Testis (tissue), 2 donors: Measurements from ENCODE around the gene GPI.

ENCODE experiments used
- POLR2A ChIP-seq: fragments of 450-650 bp; IDR thresholded peaks from one replicate; pipeline ENCODE4 v1.6.1; 2017; ENCODE audit warnings: antibody characterized with exemption, mild to moderate bottlenecking, moderate library complexity
- TF ChIP-seq, protein P1 (sequence below), 3 experiments: fragments of 450-650 bp in 2 of 3; fragments of 200-600 bp in 1 of 3; sonication (generic) in 1 of 3; IDR thresholded peaks; one replicate each; pipeline ENCODE4 v1.5.1; 2016 to 2019; ENCODE audit warnings: antibody characterized with exemption in 3 of 3, mild to moderate bottlenecking in 2 of 3, moderate library complexity in 1 of 3

DNA sequence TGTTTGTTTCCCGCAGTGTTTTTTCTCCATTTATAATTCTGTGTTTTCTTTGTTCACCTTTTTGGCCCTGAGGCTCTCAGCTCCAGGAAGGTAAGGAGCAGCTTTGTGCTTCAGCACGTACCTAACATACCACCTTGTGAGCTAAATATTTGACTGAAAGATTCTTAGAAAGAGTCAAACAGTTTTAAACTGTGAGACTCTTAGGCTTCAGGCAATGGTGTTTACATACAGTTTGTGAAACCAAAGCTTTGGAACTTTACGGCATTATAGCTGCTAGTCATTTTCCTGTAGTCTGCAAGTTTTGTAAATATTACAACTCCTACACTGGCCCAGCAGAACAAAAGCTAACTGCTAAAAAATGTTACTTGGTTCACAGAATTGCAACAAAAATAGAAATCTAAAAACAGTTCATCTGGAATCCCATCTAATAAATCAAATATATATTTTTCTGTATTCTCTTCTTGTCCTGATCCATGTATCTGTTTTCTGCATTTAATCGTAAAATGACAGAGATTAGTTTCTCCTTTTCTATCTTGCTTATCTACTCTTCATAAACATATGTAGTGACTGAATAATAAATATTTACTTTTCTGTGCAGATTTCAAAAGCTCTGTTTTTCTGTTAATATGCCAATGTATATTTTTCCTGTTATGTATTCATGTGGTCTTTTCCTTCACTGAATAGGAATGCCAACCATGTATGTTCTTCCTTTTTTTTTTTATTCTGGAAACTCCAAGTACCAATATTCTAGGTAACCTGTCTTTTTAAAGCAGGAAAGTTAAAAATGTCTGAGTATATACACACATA is 38.8 kb upstream of the GPI start:
- TF ChIP-seq, protein P1, sequence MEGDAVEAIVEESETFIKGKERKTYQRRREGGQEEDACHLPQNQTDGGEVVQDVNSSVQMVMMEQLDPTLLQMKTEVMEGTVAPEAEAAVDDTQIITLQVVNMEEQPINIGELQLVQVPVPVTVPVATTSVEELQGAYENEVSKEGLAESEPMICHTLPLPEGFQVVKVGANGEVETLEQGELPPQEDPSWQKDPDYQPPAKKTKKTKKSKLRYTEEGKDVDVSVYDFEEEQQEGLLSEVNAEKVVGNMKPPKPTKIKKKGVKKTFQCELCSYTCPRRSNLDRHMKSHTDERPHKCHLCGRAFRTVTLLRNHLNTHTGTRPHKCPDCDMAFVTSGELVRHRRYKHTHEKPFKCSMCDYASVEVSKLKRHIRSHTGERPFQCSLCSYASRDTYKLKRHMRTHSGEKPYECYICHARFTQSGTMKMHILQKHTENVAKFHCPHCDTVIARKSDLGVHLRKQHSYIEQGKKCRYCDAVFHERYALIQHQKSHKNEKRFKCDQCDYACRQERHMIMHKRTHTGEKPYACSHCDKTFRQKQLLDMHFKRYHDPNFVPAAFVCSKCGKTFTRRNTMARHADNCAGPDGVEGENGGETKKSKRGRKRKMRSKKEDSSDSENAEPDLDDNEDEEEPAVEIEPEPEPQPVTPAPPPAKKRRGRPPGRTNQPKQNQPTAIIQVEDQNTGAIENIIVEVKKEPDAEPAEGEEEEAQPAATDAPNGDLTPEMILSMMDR (IDR thresholded peaks at IDR 0.05): no peak
- no peak for TF ChIP-seq POLR2A
